Keratinocyte (primary cell): ENCODE results near the gene DDX52. TPM values are rescaled to one million over a fixed set of nuclear protein-coding genes. Genes with fewer than 3 reads are reported as not detected.

Experiments used
- DNase-seq: peaks from one replicate; pipeline ENCODE4 v3.0.0-alpha.2; 2011; ENCODE audit warnings: low read depth, missing footprints, low spot score
- FAIRE-seq: peaks from 2 replicates; lab custom pipeline; 2011; peaks lifted over from hg19 to GRCh38; lab: Jason Lieb, UNC
- H2AFZ ChIP-seq: 2 replicates; pipeline ENCODE4 v1.6.0; 2012; ENCODE audit warnings: low read length, control low read depth, inconsistent platforms; ENCODE audit not compliant: control insufficient read depth
- H3K27ac ChIP-seq: 2 replicates; pipeline ENCODE4 v1.5.1; 2011; ENCODE audit warnings: low read length; ENCODE audit not compliant: control insufficient read depth, insufficient read depth
- H3K27me3 ChIP-seq: 3 replicates; pipeline ENCODE4 v1.6.0; 2011; ENCODE audit warnings: low read length; ENCODE audit not compliant: control insufficient read depth, insufficient read depth; ENCODE audit errors: extremely low read depth
- H3K36me3 ChIP-seq, 2 experiments: 2 replicates in 1 of 2; 3 replicates in 1 of 2; pipeline ENCODE4 v1.5.1; 2011; ENCODE audit warnings: low read length in 2 of 2, mild to moderate bottlenecking in 1 of 2; ENCODE audit not compliant: control insufficient read depth in 2 of 2, insufficient read depth in 2 of 2; ENCODE audit errors: extremely low read depth in 1 of 2
- H3K4me1 ChIP-seq: 3 replicates; pipeline ENCODE4 v1.5.1; 2011; ENCODE audit warnings: low read length; ENCODE audit not compliant: control insufficient read depth, insufficient read depth; ENCODE audit errors: extremely low read depth
- H3K4me2 ChIP-seq: 3 replicates; pipeline ENCODE4 v1.6.0; 2011; ENCODE audit warnings: low read depth, low read length; ENCODE audit not compliant: control insufficient read depth, insufficient read depth; ENCODE audit errors: extremely low read depth
- H3K4me3 ChIP-seq, 3 experiments: fragments of 200-600 bp in 1 of 3; sonication (generic) in 1 of 3; 2 replicates in 2 of 3; 3 replicates in 1 of 3; pipeline ENCODE4 v1.5.1; 2011 to 2016; ENCODE audit warnings: low read length in 3 of 3, mild to moderate bottlenecking in 3 of 3, control low read depth in 2 of 3, inconsistent platforms in 1 of 3, low read depth in 1 of 3, mixed read lengths in 1 of 3, mixed run types in 1 of 3, moderate library complexity in 1 of 3; ENCODE audit not compliant: control insufficient read depth in 2 of 3, insufficient read depth in 2 of 3; ENCODE audit errors: extremely low read depth in 1 of 3
- H3K79me2 ChIP-seq: 2 replicates; pipeline ENCODE4 v1.6.0; 2012; ENCODE audit warnings: low read length; ENCODE audit not compliant: control insufficient read depth, insufficient read depth
- H3K9ac ChIP-seq: 3 replicates; pipeline ENCODE4 v1.6.0; 2011; ENCODE audit warnings: low read length; ENCODE audit not compliant: control insufficient read depth, insufficient read depth; ENCODE audit errors: extremely low read depth
- H3K9me1 ChIP-seq: 3 replicates; pipeline ENCODE4 v1.6.0; 2011; ENCODE audit warnings: low read length; ENCODE audit not compliant: control insufficient read depth, insufficient read depth; ENCODE audit errors: extremely low read depth
- H3K9me3 ChIP-seq: 2 replicates; pipeline ENCODE4 v1.5.1; 2012; ENCODE audit warnings: low read depth, low read length; ENCODE audit not compliant: control insufficient read depth
- H4K20me1 ChIP-seq: 3 replicates; pipeline ENCODE4 v1.6.0; 2011; ENCODE audit warnings: low read length; ENCODE audit not compliant: control insufficient read depth, insufficient read depth; ENCODE audit errors: extremely low read depth
- EZH2 ChIP-seq: IDR thresholded peaks from one replicate; pipeline ENCODE4 v1.6.1; 2012; ENCODE audit warnings: inconsistent platforms, mild to moderate bottlenecking, low read length, moderate library complexity
- dilution Hi-C: fragments of 300-500 bp; cut with MboI; formaldehyde crosslinking; loops from one replicate; pipeline ENCODE4 v1.7.0; 2020; ENCODE audit warnings: low sequenced_read_pairs; ENCODE audit not compliant: extremely low pct_ligation_motif_present
- polyA plus RNA-seq, 5 experiments: library from polyadenylated mRNA; depleted of rRNA in 3 of 5; stranded (reverse) in 3 of 5; stranded (forward) in 1 of 5; unstranded in 1 of 5; fragments of >200 nt; gene quantifications; 1 replicate in 1 of 5; 2 replicates in 3 of 5; 3 replicates in 1 of 5; pipeline versions ENCODE4 v1.2.1 to v1.2.3, GENCODE V29; 2011 to 2012; ENCODE audit warnings: missing spikeins in 2 of 5, low read depth in 1 of 5, low replicate concordance in 1 of 5
- TF ChIP-seq, protein P1 (sequence below), 3 experiments: IDR thresholded peaks in 1 of 3; conservative IDR thresholded peaks in 1 of 3; optimal IDR thresholded peaks in 1 of 3; 2 replicates in 2 of 3; 3 replicates in 1 of 3; pipeline versions ENCODE3 to v1.5.1; 2011; ENCODE audit warnings: low read length in 3 of 3, mild to moderate bottlenecking in 3 of 3, moderate library complexity in 2 of 3, control low read depth in 1 of 3, inconsistent platforms in 1 of 3; ENCODE audit not compliant: insufficient read depth in 2 of 3; ENCODE audit errors: extremely low read depth in 1 of 3

DDX52 gene
- polyA plus RNA-seq, 1 donor (not counting 4 experiments of a cell fraction or from before 2014, with no cell fraction given): 21.8 TPM

DNA sequence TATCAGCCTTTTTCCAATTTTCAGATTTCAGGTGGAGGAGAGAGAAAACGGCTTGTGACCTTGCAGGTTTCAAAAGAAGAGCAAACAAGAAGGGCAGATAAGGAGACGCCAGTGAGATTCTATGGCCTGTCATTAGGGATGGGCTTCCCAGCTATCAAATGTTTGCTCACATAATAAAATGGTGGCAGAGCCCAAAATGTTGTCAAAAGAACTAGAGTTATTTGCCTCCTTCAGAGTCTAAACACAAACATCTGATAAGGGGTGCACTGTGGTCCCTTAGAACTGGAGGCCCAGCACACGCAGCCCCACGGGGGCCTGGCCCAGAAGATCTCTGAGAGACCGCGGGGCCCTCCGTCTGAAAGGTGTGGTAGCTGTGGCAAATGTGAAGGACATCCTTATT is 46.1 kb upstream of the DDX52 start:
- H2AFZ ChIP-seq: no peak overlapping the region
- no peaks in the 10 kb centered on the region for H3K36me3 ChIP-seq
- no peak for DNase-seq
- H3K4me1 ChIP-seq: peaks cover 15% of the 10 kb centered on the region
- H3K4me2 ChIP-seq: no peak overlapping the region
- no peak overlapping the region for H3K4me3 ChIP-seq
- TF ChIP-seq, protein P1, sequence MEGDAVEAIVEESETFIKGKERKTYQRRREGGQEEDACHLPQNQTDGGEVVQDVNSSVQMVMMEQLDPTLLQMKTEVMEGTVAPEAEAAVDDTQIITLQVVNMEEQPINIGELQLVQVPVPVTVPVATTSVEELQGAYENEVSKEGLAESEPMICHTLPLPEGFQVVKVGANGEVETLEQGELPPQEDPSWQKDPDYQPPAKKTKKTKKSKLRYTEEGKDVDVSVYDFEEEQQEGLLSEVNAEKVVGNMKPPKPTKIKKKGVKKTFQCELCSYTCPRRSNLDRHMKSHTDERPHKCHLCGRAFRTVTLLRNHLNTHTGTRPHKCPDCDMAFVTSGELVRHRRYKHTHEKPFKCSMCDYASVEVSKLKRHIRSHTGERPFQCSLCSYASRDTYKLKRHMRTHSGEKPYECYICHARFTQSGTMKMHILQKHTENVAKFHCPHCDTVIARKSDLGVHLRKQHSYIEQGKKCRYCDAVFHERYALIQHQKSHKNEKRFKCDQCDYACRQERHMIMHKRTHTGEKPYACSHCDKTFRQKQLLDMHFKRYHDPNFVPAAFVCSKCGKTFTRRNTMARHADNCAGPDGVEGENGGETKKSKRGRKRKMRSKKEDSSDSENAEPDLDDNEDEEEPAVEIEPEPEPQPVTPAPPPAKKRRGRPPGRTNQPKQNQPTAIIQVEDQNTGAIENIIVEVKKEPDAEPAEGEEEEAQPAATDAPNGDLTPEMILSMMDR (optimal IDR thresholded peaks at IDR 0.05 in 1 of 3, IDR thresholded peaks at IDR 0.05 in 1 of 3, conservative IDR thresholded peaks at IDR 0.05 in 1 of 3; ENCODE audit: extremely low read depth in 1 of 3, insufficient read depth in 2 of 3, low read length in 3 of 3): no peak
- no peak for TF ChIP-seq EZH2
- no peak overlapping the region for H3K27ac ChIP-seq
- H3K9me1 ChIP-seq: no peaks in the 10 kb centered on the region
- dilution Hi-C loops: no loop called here
- no peaks in the 10 kb centered on the region for H3K79me2 ChIP-seq
- no peaks in the 10 kb centered on the region for H3K9me3 ChIP-seq
- H3K9ac ChIP-seq: no peak overlapping the region
- peaks cover 50% of the 10 kb centered on the region for H3K27me3 ChIP-seq
- FAIRE-seq: no peak
- no peaks in the 10 kb centered on the region for H4K20me1 ChIP-seq

DNA sequence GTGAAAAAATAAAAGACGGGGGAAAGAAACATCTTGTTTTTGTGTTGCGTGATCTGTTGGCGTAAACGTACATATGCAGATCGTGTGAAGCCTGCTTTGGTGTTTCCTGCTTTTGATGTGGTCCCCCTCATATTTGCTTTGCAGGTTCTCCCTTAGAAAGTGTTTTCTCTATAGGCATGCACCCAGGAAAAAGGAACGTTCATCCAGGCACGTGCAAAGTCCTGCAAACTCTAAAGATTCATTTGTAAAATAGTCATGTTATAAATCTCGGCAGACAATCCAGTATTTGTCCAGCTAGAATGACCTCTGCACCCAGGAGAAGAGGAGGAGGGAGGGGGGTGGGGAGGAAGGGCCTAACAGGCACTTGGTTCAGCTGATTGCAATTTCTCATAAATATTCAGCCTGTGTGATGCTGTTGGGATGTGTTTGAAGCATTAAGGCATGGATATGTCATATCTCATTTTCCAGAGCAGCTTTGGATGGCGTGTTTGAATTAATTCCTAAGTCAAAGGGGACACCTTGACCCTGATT is 40.3 kb upstream of the DDX52 start:
- H3K9me1 ChIP-seq: no peaks in the 10 kb centered on the region
- H3K4me1 ChIP-seq: no peaks in the 10 kb centered on the region
- dilution Hi-C loops: no loop called here
- FAIRE-seq: no peak
- no peak for DNase-seq
- no peak overlapping the region for H3K27ac ChIP-seq
- H3K9me3 ChIP-seq: no peaks in the 10 kb centered on the region
- no peaks in the 10 kb centered on the region for H3K79me2 ChIP-seq
- H3K36me3 ChIP-seq: no peaks in the 10 kb centered on the region
- H4K20me1 ChIP-seq: no peaks in the 10 kb centered on the region
- H3K27me3 ChIP-seq: peaks cover 25% of the 10 kb centered on the region
- TF ChIP-seq, protein P1 (optimal IDR thresholded peaks at IDR 0.05 in 1 of 3, IDR thresholded peaks at IDR 0.05 in 1 of 3, conservative IDR thresholded peaks at IDR 0.05 in 1 of 3; ENCODE audit: extremely low read depth in 1 of 3, insufficient read depth in 2 of 3, low read length in 3 of 3): no peak
- no peak for TF ChIP-seq EZH2
- H3K4me3 ChIP-seq: no peak overlapping the region
- no peak overlapping the region for H3K9ac ChIP-seq
- no peak overlapping the region for H2AFZ ChIP-seq
- no peak overlapping the region for H3K4me2 ChIP-seq
